GM19395 (cell line): ENCODE data around the gene RASSF7.

Experiments
- ATAC-seq: cut with Tn5 transposase; IDR thresholded peaks from one replicate; pipeline ENCODE4 v1.9.1; 2021; ENCODE audit warnings: mild to moderate bottlenecking, moderate library complexity; ENCODE audit not compliant: unreplicated experiment

The RASSF7 gene

DNA sequence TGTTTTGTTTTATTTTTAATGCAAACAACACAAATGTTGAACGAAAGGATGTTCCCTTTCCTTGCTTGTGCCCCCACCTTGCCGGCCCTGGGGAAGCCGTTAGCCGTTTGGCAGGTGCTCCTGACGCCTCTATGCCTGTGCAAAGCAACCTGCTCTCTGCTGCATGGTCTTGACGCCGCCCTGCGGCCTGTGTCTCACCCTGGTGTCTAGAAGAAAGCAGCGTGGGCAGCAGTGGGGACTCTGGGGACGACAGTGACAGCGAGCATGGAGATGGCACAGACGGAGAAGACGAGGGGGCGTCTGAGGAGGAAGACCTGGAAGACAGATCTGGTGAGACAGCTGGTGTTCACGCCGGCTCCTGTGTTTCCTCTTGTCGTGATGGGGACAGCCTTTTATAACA lies 21.0 kb downstream of the RASSF7 start:
- ATAC-seq, result no peak

DNA sequence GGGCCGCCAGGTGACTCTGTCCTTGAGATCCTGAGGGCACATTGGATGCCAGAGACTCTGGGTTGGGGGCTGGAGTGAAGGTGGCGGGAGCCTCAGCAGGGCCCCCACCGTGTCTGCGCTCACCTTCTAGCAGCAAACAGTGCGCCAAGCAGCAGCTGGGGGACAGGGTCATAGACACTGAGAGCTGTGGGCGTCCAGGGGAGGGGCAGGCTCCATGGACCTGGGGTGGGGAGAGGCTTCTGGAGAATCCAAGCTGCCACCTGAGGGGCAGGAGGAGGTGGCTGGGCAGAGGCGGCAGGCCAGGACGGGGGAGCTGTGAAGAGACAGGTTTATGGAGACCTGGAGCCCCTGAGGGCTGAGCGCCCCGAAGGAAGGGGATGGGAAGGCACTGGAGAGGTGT lies 23.5 kb downstream of the RASSF7 start:
- no peak for ATAC-seq

DNA sequence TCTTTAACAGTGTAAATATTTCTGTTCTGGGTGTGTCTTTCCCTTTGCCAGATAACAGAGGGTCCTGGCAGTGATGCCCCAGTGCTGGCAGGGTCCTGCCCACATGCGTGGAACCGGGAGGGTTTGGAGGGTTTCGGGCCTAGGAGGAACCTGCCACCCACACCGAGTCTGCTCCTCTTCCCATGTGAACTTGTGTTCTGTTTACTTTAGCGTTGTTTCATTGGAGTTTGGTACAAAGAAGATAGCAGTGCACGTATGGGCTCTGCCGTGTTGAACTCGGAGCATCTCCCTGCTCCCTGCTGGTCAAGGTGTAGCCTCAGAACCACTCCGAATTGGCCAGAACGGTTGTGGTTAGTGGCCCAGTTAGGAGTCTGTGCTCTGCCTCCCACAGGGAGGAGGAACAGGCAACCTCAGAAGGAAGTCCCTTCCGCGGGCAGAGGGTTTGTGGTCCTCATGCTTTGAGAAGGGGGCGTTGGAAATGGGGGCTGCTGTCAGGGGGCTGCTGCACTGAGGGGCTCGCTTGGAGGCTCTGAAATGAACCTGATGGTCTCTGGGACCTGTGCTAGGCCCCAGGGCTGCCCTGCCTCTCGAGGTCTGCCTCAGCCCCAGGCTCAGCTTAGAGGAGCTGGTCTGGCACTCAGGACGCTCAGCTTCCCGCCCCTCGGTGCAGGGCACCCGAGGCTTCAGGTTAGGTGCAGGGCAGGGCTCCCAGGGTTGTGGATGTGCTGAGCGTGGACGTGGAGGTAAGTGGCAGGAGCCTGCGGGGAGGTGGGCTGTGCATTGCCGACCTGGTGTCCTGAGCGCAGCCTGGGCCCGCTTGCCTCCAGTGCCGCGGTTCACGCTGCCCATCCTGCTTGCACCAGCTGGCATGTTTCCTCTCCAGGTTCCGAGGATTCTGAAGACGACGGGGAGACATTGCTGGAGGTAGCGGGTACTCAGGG lies 25.9 kb downstream of the RASSF7 start:
- ATAC-seq, result no peak

DNA sequence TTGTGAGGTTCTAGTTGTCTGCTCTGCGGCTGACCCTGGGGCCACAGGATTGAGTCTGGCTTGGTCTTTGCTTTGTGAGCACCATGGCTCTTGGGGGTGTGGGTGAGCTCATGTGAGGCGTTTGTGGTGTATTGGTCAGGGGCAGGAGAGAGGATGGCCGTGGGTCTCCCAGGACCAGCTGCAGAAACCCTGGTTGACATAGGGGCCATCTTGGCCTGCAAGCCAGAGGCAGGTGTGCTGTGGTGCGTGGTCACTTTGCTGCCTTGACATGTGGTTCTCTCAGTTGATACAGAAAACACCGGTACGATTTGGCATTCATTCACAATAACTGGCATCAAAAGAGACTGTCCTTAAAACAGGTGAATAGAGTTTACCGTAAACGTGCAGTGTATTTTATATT lies 26.8 kb downstream of the RASSF7 start:
- no peak for ATAC-seq

DNA sequence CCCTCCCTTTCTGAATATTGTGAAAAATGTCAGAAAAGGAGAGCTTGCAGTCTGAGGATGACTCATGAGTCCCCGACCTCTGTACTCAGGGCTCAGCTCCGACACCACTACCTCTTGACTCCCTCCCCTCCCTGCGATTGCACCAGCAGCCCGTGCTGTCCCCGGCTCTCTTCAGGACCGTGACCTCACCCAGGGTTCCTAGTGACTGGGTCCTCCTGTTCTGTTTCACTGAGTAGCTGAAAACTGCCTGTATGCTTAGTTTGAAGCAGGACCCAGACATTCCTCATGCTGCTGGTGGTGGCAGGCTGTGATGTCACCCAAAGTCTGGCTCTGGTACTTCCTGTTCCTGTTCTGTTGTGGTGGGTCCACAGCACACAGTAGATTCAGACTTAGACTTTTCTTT lies 27.2 kb downstream of the RASSF7 start:
- ATAC-seq, result no peak

DNA sequence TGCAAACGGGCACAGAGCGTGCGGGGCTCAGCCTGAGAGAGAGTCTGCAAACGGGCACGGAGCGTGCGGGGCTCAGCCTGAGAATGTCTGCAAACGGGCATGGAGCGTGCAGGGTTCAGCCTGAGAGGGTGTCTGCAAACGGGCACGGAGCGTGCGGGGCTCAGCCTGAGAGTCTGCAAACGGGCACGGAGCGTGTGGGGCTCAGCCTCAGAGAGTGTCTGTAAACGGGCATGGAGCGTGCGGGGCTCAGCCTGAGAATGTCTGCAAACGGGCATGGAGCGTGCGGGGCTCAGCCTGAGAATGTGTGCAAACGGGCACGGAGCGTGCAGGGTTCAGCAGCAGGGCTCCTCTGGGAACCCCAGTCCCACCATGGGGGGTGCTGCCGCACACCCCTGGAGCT lies 29.0 kb downstream of the RASSF7 start:
- no peak for ATAC-seq

DNA sequence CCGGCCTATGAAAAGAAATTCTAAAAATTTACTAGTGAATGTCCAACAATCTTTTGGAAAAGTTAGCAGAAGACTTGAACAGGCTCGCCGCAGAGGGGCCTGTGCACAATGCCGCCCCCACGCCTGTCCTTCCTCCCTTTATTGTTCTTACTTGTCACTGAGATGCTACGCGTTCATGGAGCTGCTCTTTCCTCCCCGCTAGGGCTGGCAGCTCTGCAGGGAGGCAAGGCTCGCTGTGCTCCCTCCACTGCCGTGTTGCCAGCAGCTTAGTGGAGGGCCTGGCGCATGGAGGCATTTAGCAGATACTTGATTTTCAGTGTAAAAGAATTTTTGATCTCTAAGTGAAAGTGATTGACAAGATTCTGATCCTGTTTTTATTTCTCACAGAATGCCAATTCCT lies 30.2 kb downstream of the RASSF7 start:
- ATAC-seq, result no peak

- no peak for ATAC-seq
Measured at GRCh38 chr11:592501-592900, 31.7 kb downstream of the RASSF7 start.

DNA sequence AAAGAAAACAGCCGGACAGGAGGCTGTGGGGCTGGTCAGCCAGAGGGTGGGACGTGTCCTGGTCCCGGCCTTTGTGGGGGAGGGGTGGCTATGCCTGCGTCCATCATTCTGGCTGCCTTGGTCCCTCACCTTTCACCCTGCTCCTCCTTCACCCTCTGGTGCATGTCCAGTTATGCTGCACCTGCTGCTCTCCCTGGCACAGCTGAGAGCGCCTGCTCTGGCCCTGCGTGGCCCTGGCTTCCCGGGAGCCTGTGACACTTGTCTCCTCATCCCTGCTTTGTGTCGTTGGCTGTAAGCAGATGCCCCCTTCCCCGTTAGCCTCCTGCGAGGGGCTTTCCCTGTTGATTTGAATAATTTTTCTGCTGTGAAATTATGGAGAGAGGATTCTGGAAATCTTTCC lies 32.1 kb downstream of the RASSF7 start:
- ATAC-seq, result no peak

DNA sequence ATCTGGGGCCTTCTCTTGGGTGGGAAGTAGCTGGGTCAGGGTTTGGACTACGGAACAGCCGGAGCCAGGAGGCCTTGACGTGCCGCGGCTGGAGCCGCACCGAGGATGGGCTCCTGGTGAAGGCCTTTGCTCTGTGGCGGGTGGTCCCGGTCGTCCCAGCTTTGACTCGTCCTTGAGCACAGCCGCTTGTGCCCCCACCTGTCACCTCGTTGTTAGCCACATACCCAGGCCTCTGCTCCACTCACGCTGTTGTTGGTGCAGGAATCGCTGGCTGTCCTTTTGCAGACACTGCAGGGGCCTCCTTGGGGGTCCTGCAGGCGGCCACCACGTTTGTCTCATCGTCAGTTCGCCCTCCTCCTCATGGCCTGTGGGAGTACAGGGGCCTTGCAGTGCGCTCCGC lies 32.6 kb downstream of the RASSF7 start:
- ATAC-seq, result no peak

- no peak for ATAC-seq
Measured at GRCh38 chr11:595400-595799, 34.6 kb downstream of the RASSF7 start.

- no peak for ATAC-seq
Measured at GRCh38 chr11:596374-596773, 35.6 kb downstream of the RASSF7 start.

DNA sequence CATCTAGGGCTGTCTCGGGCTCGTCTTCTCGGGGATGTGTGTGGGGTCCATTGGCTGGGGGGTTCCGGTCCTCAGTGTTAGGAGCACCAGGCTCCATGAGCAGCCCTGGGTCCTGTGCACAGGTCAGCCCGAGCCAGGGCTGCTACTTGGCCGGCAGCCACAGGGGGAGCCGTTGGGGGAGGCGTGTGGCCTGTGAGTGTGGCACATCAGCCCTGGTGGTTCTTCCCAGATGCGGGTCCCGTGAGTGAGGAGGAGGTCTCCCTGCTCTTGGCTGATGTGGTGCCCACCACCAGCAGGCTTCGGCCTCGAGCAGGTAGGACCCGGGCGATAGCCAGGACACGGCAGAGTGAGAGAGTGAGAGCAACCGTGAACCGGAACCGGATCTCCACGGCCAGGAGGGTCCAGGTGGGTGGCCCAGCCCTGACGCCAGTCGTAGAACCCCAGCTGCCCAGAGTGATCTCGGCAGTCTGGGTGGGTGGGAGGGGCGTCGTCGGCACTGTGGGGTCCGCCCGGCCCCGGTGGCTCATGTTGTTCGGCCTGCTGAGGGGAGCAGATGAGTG lies 36.5 kb downstream of the RASSF7 start:
- ATAC-seq, result no peak

- ATAC-seq, result no peak
Measured at GRCh38 chr11:598005-598680, 37.4 kb downstream of the RASSF7 start.

- ATAC-seq, result no peak
Measured at GRCh38 chr11:601573-602245, 40.9 kb downstream of the RASSF7 start.

- ATAC-seq, result no peak
Measured at GRCh38 chr11:603154-603553, 42.4 kb downstream of the RASSF7 start.

DNA sequence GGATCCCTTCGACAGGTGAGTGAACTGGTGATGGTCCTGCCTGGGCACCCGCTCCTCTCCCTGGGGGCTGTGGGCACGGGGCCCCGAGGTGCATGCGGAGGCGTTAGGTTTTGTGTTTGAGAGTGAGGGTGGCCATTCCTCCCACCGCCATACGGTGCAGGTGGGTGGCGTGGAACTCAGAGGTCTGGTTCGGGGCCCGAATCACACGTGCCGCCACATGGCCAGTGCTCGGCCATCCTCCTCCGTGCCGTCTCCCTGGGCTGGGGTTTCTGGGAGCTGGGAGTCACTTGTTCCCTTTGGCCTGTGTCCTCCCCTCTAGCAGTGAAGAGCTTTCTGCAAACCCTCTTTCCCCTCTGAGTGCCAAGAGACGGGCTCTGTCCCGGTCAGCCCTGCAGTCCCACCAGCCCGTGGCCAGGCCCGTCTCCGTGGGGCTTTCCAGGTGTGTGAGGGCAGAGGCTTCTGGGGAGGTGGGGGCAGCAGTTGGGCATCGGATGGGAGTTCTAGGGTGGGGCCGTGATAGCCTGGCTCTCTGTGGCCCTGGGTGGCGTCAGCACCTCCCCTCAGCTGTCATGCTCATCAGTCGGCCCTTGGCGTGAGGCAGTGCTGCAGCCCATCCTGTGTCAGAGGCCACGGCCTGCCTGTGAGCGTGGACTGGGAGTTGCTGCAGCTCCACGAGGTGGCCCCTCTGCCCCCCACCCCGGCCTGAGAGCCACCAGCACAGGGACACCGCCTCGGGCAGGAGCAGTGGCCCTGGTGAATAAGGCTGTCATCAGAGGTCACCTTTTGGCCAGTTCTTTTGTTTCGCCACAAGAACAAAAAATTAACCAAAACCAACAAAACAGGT lies 44.7 kb downstream of the RASSF7 start:
- no peak for ATAC-seq

GRCh38 chr11:606245-606644 lies 45.5 kb downstream of the RASSF7 start:
- no peak for ATAC-seq

GRCh38 chr11:607020-607780 lies 46.4 kb downstream of the RASSF7 start:
- no peak for ATAC-seq
